AG04449 (cell line): ENCODE measurements around the gene TBC1D17.

Experiments used
- CTCF ChIA-PET: fragments of 350-600 bp; formaldehyde crosslinking; extraction: SDS; loops from one replicate; lab custom pipeline; 2021; ENCODE audit warnings: antibody characterized with exemption; lab: Yijun Ruan, JAX
- POLR2A ChIA-PET: fragments of 400-600, 350-600 bp; formaldehyde crosslinking; extraction: SDS; loops from one replicate; lab custom pipeline; 2020; ENCODE audit warnings: antibody characterized with exemption, inconsistent platforms; lab: Yijun Ruan, JAX
- DNase-seq: peaks from one replicate; pipeline ENCODE4 v3.0.0-alpha.2; 2010; ENCODE audit warnings: low read depth, low spot score
- H3K4me3 ChIP-seq: 2 replicates; pipeline ENCODE4 v1.5.1; 2011; ENCODE audit warnings: low read depth, mild to moderate bottlenecking, control low read depth, low read length
- CTCF ChIP-seq: IDR thresholded peaks from one replicate; pipeline ENCODE4 v1.5.1; 2011; ENCODE audit warnings: mild to moderate bottlenecking, moderate library complexity, low read length, control low read depth, inconsistent platforms; ENCODE audit not compliant: insufficient read depth; ENCODE audit errors: missing control alignments

TBC1D17 gene

GRCh38 chr19:49876422-49877019, 981 bp upstream of the TBC1D17 start:
- ChIA-PET CTCF (interaction anchor here (0.7 kb wide), 1 partner anchor 308 kb away, joined by 3 read pairs; no protein-coding TSS in a partner anchor), POLR2A (interaction anchor here (0.6 to 2.0 kb wide), 11 partner anchors 7 to 64 kb away, joined by 3 to 7 read pairs (median 3); partner anchors contain the start of genes ATF5, NUP62 and PTOV1)
- no peak for TF ChIP-seq CTCF
- DNase-seq: peak; percentile 95
- peak overlapping the region; percentile 100 for H3K4me3 ChIP-seq

GRCh38 chr19:49877879-49878743, 609 bp downstream of the TBC1D17 start:
- peak; percentile 78 for DNase-seq
- POLR2A ChIA-PET: interaction anchor here (1.2 to 1.6 kb wide), 2 partner anchors 23 to 27 kb away, joined by 3 to 5 read pairs; partner anchors contain the start of gene PTOV1
- CTCF ChIA-PET: interaction anchor here (1.1 kb wide), 1 partner anchor 12 kb away, joined by 4 read pairs; no protein-coding TSS in a partner anchor

GRCh38 chr19:49878744-49879070, 1.2 kb downstream of the TBC1D17 start:
- CTCF ChIA-PET: interaction anchor here (1.1 kb wide), 1 partner anchor 12 kb away, joined by 4 read pairs; no protein-coding TSS in a partner anchor
- no peak for TF ChIP-seq CTCF
- POLR2A ChIA-PET: no interaction called here
- peak overlapping the region; percentile 96 for H3K4me3 ChIP-seq
- no peak for DNase-seq

More at GRCh38 chr19:49877879-49878743, 609 bp downstream of the TBC1D17 start:
- TF ChIP-seq CTCF: no peak
- peak overlapping the region; percentile 96 for H3K4me3 ChIP-seq

GRCh38 chr19:49879243-49879963, 1.9 kb downstream of the TBC1D17 start:
- POLR2A ChIA-PET: no interaction called here

GRCh38 chr19:49880162-49880869, 2.8 kb downstream of the TBC1D17 start:
- no peak overlapping the region for H3K4me3 ChIP-seq
- POLR2A ChIA-PET: interaction anchor here (0.6 kb wide), 1 partner anchor 32 kb away, joined by 4 read pairs; no protein-coding TSS in a partner anchor
- CTCF ChIA-PET: no interaction called here
- DNase-seq: no peak
- TF ChIP-seq CTCF: no peak

More at GRCh38 chr19:49879243-49879963, 1.9 kb downstream of the TBC1D17 start:
- no peak overlapping the region for H3K4me3 ChIP-seq
- CTCF ChIA-PET: interaction anchor here (1.1 kb wide), 1 partner anchor 11 kb away, joined by 4 read pairs; no protein-coding TSS in a partner anchor
- no peak for TF ChIP-seq CTCF
- no peak for DNase-seq
